ENCODE measurements around the gene RAB5A. TPM values are rescaled to one million over a fixed set of nuclear protein-coding genes. Genes with fewer than 3 reads are reported as not detected.
A peak's percentile ranks its signal among the peaks of the same experiment; 100 is the strongest.

The RAB5A gene
- polyA plus RNA-seq, 1 experiment: 58.7 TPM

GRCh38 chr3:19945969-19946831 is 697 bp upstream of the RAB5A start:
- ChIA-PET CTCF (interaction anchor here (1.5 kb wide), 1 partner anchor 79 kb away, joined by 3 read pairs; no protein-coding TSS in a partner anchor), POLR2A (interaction anchor here (0.7 kb wide), 1 partner anchor 36 kb away, joined by 3 read pairs; no protein-coding TSS in a partner anchor)
- TF ChIP-seq CTCF (IDR thresholded peaks at IDR 0.05; ENCODE audit: low read depth, low read length): no peak
- Histone ChIP-seq H3K9me3 (ENCODE audit: control insufficient read depth, insufficient read depth, low read length) (peaks cover 3% of the 10 kb centered on the region; the same call in 1 of the 2 replicates), H3K27ac (ENCODE audit: low read depth, low read length) (peak overlapping the region; percentile 99), H3K27me3 (ENCODE audit: control insufficient read depth, insufficient read depth, low read length) (no peaks in the 10 kb centered on the region), H3K4me3 (ENCODE audit: low read depth, low read length) (peak overlapping the region; percentile 97)
- no peak for DNase-seq (ENCODE audit: low read depth, low spot score)

- no peak for TF ChIP-seq CTCF (IDR thresholded peaks at IDR 0.05; ENCODE audit: low read depth, low read length)
- no peaks in the 10 kb centered on the region for H3K27me3 ChIP-seq (ENCODE audit: control insufficient read depth, insufficient read depth, low read length)
- peak overlapping the region; percentile 99 for H3K27ac ChIP-seq (ENCODE audit: low read depth, low read length)
- DNase-seq (ENCODE audit: low read depth, low spot score): no peak
- POLR2A ChIA-PET: interaction anchor here (1.0 to 1.7 kb wide), 3 partner anchors 9 to 59 kb away, joined by 3 to 6 read pairs (median 6); no protein-coding TSS in a partner anchor
- H3K9me3 ChIP-seq (ENCODE audit: control insufficient read depth, insufficient read depth, low read length): peaks cover 3% of the 10 kb centered on the region; the same call in 1 of the 2 replicates
- CTCF ChIA-PET: interaction anchor here (1.0 kb wide), 1 partner anchor 62 kb away, joined by 3 read pairs; no protein-coding TSS in a partner anchor
- peak overlapping the region; percentile 97 for H3K4me3 ChIP-seq (ENCODE audit: low read depth, low read length)
Measured at GRCh38 chr3:19947549-19948225, 790 bp downstream of the RAB5A start.

GRCh38 chr3:19948226-19948591 is 1.3 kb downstream of the RAB5A start:
- TF ChIP-seq CTCF (IDR thresholded peaks at IDR 0.05; ENCODE audit: low read depth, low read length): no peak
- H3K9me3 ChIP-seq (ENCODE audit: control insufficient read depth, insufficient read depth, low read length): peaks cover 3% of the 10 kb centered on the region; the same call in 1 of the 2 replicates
- no peaks in the 10 kb centered on the region for H3K27me3 ChIP-seq (ENCODE audit: control insufficient read depth, insufficient read depth, low read length)
- POLR2A ChIA-PET: interaction anchor here (1.0 to 1.7 kb wide), 3 partner anchors 8 to 59 kb away, joined by 3 to 6 read pairs (median 6); no protein-coding TSS in a partner anchor
- no peak overlapping the region for H3K27ac ChIP-seq (ENCODE audit: low read depth, low read length)
- CTCF ChIA-PET: interaction anchor here (1.0 kb wide), 1 partner anchor 62 kb away, joined by 3 read pairs; no protein-coding TSS in a partner anchor
- DNase-seq (ENCODE audit: low read depth, low spot score): no peak
- peak overlapping the region; percentile 97 for H3K4me3 ChIP-seq (ENCODE audit: low read depth, low read length)

- no peak overlapping the region for H3K27ac ChIP-seq (ENCODE audit: low read depth, low read length)
- no peaks in the 10 kb centered on the region for H3K27me3 ChIP-seq (ENCODE audit: control insufficient read depth, insufficient read depth, low read length)
- CTCF ChIA-PET: interaction anchor here (1.6 kb wide), 1 partner anchor 64 kb away, joined by 3 read pairs; no protein-coding TSS in a partner anchor
- no peak for DNase-seq (ENCODE audit: low read depth, low spot score)
- H3K4me3 ChIP-seq (ENCODE audit: low read depth, low read length): no peak overlapping the region
- H3K9me3 ChIP-seq (ENCODE audit: control insufficient read depth, insufficient read depth, low read length): peaks cover 3% of the 10 kb centered on the region; the same call in 1 of the 2 replicates
- POLR2A ChIA-PET: interaction anchor here (0.5 kb wide), 1 partner anchor 73 kb away, joined by 5 read pairs; no protein-coding TSS in a partner anchor
- no peak for TF ChIP-seq CTCF (IDR thresholded peaks at IDR 0.05; ENCODE audit: low read depth, low read length)
Measured at GRCh38 chr3:19950316-19950715, 3.4 kb downstream of the RAB5A start.

All from AG04450 (cell line).